SHP77 (cell line): ENCODE data around the gene STKLD1.
"Not testable (repeated sequence)": the region's sequence is repeated elsewhere in the genome, so short reads cannot be mapped to it uniquely, and the experiment has no call there.

Source experiments
- DNase-seq, 2 experiments: peaks; one replicate each; lab custom pipeline; 2025; lab: John Stamatoyannopoulos, UW

STKLD1 gene

GRCh38 chr9:133443982-133444381, 67.8 kb downstream of the STKLD1 start:
- DNase-seq = no peak

GRCh38 chr9:133445293-133445969, 69.3 kb downstream of the STKLD1 start:
- DNase-seq = no peak

GRCh38 chr9:133448487-133448972, 72.4 kb downstream of the STKLD1 start:
- DNase-seq = no peak

- no peak for DNase-seq
Observed at GRCh38 chr9:133449760-133450159, 73.6 kb downstream of the STKLD1 start.

DNA sequence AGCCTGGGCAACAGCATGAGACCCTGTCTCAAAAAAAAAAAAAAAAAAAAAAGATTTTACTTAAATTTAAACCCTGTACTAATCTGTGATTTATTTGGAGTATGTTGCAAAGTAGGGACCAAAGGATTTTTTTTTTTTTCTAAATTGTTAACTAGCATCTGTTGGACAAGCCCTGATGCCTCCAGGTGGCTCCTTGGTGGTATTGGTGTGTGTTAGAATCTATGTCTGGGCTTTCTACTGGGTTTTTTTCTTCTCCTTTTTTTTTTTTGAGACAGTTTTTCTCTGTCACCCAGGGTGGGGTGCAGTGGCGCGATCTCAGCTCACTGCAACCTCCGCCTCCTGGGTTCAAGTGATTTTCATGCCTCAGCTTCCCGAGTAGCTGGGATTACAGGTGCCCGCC, 75.7 kb downstream of the STKLD1 start:
- DNase-seq = not testable (repeated sequence)

GRCh38 chr9:133452562-133452961, 76.4 kb downstream of the STKLD1 start:
- no peak for DNase-seq

- no peak for DNase-seq
Observed at GRCh38 chr9:133453651-133454050, 77.5 kb downstream of the STKLD1 start.

- no peak for DNase-seq
Observed at GRCh38 chr9:133454325-133454724, 78.2 kb downstream of the STKLD1 start.

DNA sequence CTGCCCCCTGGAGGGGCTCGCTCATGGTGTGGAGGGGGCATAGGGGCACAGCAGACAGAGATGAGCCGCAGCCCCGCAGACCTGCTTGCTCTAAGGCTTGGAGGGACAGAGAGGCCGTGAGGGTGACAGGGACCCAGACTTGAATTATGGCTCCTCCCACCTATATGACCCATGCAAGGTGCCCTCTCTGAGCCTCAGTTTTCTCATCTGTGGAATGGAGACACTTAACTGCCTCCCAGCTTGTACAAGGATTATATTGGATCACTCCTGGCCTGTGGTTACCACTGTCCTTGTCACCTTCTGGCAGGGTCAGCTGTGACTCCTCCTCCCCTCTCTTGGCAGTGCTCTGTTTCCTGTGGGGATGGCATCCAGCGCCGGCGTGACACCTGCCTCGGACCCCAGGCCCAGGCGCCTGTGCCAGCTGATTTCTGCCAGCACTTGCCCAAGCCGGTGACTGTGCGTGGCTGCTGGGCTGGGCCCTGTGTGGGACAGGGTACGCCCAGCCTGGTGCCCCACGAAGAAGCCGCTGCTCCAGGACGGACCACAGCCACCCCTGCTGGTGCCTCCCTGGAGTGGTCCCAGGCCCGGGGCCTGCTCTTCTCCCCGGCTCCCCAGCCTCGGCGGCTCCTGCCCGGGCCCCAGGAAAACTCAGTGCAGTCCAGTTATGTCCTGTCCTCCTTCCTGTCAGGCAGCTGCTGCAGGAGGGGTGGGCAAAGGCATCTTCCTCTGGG, 78.9 kb downstream of the STKLD1 start:
- DNase-seq = no peak
